ENCODE measurements around the gene POLR3G. TPM values are rescaled to one million over a fixed set of nuclear protein-coding genes. Genes with fewer than 3 reads are reported as not detected.

POLR3G gene
- total and polyA plus RNA-seq, 2 of the 13 experiments (the other 11 are each of a cell fraction or from before 2014, with no cell fraction given) = 1.2 to 7.3 TPM

DNA sequence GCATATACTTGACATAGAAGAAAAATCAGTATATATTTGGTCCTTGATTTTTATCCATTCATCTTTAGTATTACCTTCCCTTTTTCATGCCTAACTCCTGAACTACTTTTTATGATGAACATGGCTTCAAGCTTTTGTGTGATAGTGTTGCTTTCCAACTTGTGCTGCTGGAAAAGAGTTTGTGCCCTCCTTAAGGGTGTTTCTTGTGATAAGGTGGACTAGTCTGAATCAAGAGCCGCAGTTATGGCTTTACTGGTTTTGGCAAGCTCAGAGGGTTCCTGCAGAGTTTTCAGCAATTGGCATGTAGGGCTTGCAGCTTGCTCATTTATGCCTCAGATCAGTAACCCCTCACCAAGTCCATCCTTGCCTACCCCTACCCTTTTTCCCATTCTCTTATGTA, 20.5 kb downstream of the POLR3G start (continued):
- TF ChIP-seq ZNF142 (CRISPR knock-in tag; IDR thresholded peaks at IDR 0.05) (no peak), MEIS2 (CRISPR knock-in tag; IDR thresholded peaks at IDR 0.05) (no peak), HES4 (CRISPR knock-in tag; IDR thresholded peaks at IDR 0.05; ENCODE audit: borderline replicate concordance) (no peak)

DNA sequence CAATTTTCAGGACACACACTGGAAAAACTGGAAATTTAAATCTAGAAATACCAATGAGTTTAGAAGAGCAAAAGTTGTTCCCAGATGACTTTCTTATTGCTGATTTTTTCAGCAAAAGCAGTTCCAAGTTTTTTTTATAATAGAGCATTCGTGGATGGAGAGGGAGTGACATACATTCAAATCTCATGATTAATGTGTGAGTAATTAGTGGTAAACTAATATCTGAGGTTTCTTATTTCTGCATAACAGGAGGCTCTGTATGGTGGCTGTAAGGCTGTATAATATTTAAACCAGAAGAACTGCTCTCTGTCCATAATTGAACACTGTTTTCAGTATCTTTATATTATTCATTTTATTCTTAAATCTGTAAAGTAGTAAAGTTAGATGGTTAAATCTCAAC, 28.9 kb downstream of the POLR3G start:
- Histone ChIP-seq H3K27me3 (ENCODE audit: control insufficient read depth in 1 of 2, insufficient read depth in 2 of 2, low read length in 2 of 2) (no peaks in the 10 kb centered on the region), H4K20me1 (ENCODE audit: insufficient read depth, low read length) (no peaks in the 10 kb centered on the region), H3K27ac (ENCODE audit: extremely low read length, insufficient read depth, low read length) (no peak overlapping the region), H3K4me1 (ENCODE audit: insufficient read depth, low read length) (no peaks in the 10 kb centered on the region), H3K9ac (ENCODE audit: insufficient read depth, low read depth, low read length) (no peak overlapping the region), H2AFZ (ENCODE audit: low read length) (no peak overlapping the region), H3K9me3 (ENCODE audit: low read length) (no peaks in the 10 kb centered on the region), H3K36me3 (replicated peaks in 1 of 2; ENCODE audit: control insufficient read depth in 1 of 2, insufficient read depth in 2 of 2, low read length in 2 of 2) (no peaks in the 10 kb centered on the region), H3K79me2 (ENCODE audit: insufficient read depth, low read length) (no peaks in the 10 kb centered on the region), H3K4me2 (ENCODE audit: low read depth, low read length) (no peak overlapping the region), H3K4me3 (replicated peaks in 1 of 3; ENCODE audit: insufficient read depth in 1 of 3, low read depth in 2 of 3, low read length in 3 of 3) (no peak overlapping the region)
- POLR2A ChIA-PET = no interaction called here
- no peak for ATAC-seq
- 89% methylated on average over 1 of the region's 1 CpG for WGBS (ENCODE audit: low lambda C conversion rate)
- intact Hi-C loops (cut with micrococcal nuclease; ENCODE audit: unreplicated experiment) = no loop called here
- in situ Hi-C loops (cut with HindIII; ENCODE audit: extremely low pct_ligation_motif_present, low pct_unique_long_range_greater_than_20kb) = no loop called here
- FAIRE-seq = no peak
- CTCF ChIA-PET (ENCODE audit: low intra/inter-chr PET ratio, low total read pairs) = no interaction called here
- no TSS peak for BruUV-seq (replicated peaks)
- DNase-seq (ENCODE audit: low spot score) = no peak
- TF ChIP-seq SIX4 (CRISPR knock-in tag; IDR thresholded peaks at IDR 0.05) (no peak), TEAD2 (CRISPR knock-in tag; IDR thresholded peaks at IDR 0.05) (no peak), MATR3 (CRISPR knock-in tag; IDR thresholded peaks at IDR 0.05) (no peak), ZNF614 (CRISPR knock-in tag; IDR thresholded peaks at IDR 0.05; ENCODE audit: borderline replicate concordance) (no peak), ZNF781 (CRISPR knock-in tag; IDR thresholded peaks at IDR 0.05; ENCODE audit: borderline replicate concordance, not compliant biosample characterization) (no peak), UBTF (CRISPR knock-in tag; IDR thresholded peaks at IDR 0.05) (no peak), KAT2B (IDR thresholded peaks at IDR 0.05; ENCODE audit: borderline replicate concordance, low read depth, low read length) (no peak)
- TF ChIP-seq, protein P1, sequence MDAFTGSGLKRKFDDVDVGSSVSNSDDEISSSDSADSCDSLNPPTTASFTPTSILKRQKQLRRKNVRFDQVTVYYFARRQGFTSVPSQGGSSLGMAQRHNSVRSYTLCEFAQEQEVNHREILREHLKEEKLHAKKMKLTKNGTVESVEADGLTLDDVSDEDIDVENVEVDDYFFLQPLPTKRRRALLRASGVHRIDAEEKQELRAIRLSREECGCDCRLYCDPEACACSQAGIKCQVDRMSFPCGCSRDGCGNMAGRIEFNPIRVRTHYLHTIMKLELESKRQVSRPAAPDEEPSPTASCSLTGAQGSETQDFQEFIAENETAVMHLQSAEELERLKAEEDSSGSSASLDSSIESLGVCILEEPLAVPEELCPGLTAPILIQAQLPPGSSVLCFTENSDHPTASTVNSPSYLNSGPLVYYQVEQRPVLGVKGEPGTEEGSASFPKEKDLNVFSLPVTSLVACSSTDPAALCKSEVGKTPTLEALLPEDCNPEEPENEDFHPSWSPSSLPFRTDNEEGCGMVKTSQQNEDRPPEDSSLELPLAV (CRISPR knock-in tag; conservative IDR thresholded peaks at IDR 0.05; ENCODE audit: low read depth) = no peak
- TF ChIP-seq, protein P2, sequence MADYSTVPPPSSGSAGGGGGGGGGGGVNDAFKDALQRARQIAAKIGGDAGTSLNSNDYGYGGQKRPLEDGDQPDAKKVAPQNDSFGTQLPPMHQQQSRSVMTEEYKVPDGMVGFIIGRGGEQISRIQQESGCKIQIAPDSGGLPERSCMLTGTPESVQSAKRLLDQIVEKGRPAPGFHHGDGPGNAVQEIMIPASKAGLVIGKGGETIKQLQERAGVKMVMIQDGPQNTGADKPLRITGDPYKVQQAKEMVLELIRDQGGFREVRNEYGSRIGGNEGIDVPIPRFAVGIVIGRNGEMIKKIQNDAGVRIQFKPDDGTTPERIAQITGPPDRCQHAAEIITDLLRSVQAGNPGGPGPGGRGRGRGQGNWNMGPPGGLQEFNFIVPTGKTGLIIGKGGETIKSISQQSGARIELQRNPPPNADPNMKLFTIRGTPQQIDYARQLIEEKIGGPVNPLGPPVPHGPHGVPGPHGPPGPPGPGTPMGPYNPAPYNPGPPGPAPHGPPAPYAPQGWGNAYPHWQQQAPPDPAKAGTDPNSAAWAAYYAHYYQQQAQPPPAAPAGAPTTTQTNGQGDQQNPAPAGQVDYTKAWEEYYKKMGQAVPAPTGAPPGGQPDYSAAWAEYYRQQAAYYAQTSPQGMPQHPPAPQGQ (CRISPR knock-in tag; IDR thresholded peaks at IDR 0.05; ENCODE audit: borderline replicate concordance) = no peak

Measured in HepG2 (cell line).